KMS-11 (cell line): ENCODE data around the gene LGR5.
"Not testable (repeated sequence)": the region's sequence is repeated elsewhere in the genome, so short reads cannot be mapped to it uniquely, and the experiment has no call there.

ENCODE experiments used
- H2AFZ ChIP-seq: fragments of 200-600 bp; sonication (generic); 2 replicates; pipeline ENCODE4 v1.6.1; 2016; ENCODE audit warnings: antibody characterized with exemption, mixed run types, low read depth
- H3K27ac ChIP-seq: fragments of 200-600 bp; sonication (generic); 2 replicates; pipeline ENCODE4 v1.6.1; 2016; ENCODE audit warnings: mild to moderate bottlenecking, mixed run types
- H3K27me3 ChIP-seq: fragments of 200-600 bp; sonication (generic); 2 replicates; pipeline ENCODE4 v1.6.1; 2017; ENCODE audit warnings: mild to moderate bottlenecking, low read depth, mixed run types, moderate library complexity; ENCODE audit not compliant: insufficient read depth
- H3K36me3 ChIP-seq: fragments of 200-600 bp; sonication (generic); 2 replicates; pipeline ENCODE4 v1.6.1; 2017; ENCODE audit warnings: mild to moderate bottlenecking, mixed run types; ENCODE audit not compliant: insufficient read depth
- H3K4me1 ChIP-seq: fragments of 200-600 bp; sonication (generic); 2 replicates; pipeline ENCODE4 v1.6.1; 2016; ENCODE audit warnings: mild to moderate bottlenecking, low read depth, mixed run types; ENCODE audit not compliant: poor library complexity, severe bottlenecking
- H3K4me2 ChIP-seq: fragments of 200-600 bp; sonication (generic); 2 replicates; pipeline ENCODE4 v1.7.0; 2016; ENCODE audit warnings: mild to moderate bottlenecking, mixed run types
- H3K4me3 ChIP-seq: fragments of 200-600 bp; sonication (generic); IDR thresholded peaks from 2 replicates; pipeline ENCODE4 v1.6.1; 2017; ENCODE audit warnings: low read depth, low read length, mixed read lengths; ENCODE audit not compliant: insufficient read depth
- H3K79me2 ChIP-seq: fragments of 200-600 bp; sonication (generic); 2 replicates; pipeline ENCODE4 v1.6.1; 2016; ENCODE audit warnings: low read depth, mixed run types; ENCODE audit not compliant: insufficient read depth
- H3K9ac ChIP-seq: fragments of 200-600 bp; sonication (generic); 2 replicates; pipeline ENCODE4 v1.6.1; 2016; ENCODE audit warnings: mild to moderate bottlenecking, mixed run types
- H4K20me1 ChIP-seq: fragments of 200-600 bp; sonication (generic); 2 replicates; pipeline ENCODE4 v1.6.1; 2016; ENCODE audit warnings: mild to moderate bottlenecking, mixed run types; ENCODE audit not compliant: insufficient read depth
- TF ChIP-seq, protein P1 (sequence below): fragments of 200-600 bp; sonication (generic); conservative IDR thresholded peaks from 2 replicates; pipeline ENCODE4 v1.6.1; 2017; ENCODE audit warnings: low read depth, mild to moderate bottlenecking, antibody characterized with exemption, low read length, moderate library complexity, mixed read lengths

The LGR5 gene

GRCh38 chr12:71566655-71567054 is 127.1 kb downstream of the LGR5 start:
- H3K4me1 ChIP-seq = no peaks in the 10 kb centered on the region
- H3K27me3 ChIP-seq = no peaks in the 10 kb centered on the region
- H3K4me2 ChIP-seq = no peak overlapping the region
- H2AFZ ChIP-seq = no peak overlapping the region
- H3K36me3 ChIP-seq = no peaks in the 10 kb centered on the region
- H3K27ac ChIP-seq = no peak overlapping the region
- no peaks in the 10 kb centered on the region for H4K20me1 ChIP-seq
- TF ChIP-seq, protein P1, sequence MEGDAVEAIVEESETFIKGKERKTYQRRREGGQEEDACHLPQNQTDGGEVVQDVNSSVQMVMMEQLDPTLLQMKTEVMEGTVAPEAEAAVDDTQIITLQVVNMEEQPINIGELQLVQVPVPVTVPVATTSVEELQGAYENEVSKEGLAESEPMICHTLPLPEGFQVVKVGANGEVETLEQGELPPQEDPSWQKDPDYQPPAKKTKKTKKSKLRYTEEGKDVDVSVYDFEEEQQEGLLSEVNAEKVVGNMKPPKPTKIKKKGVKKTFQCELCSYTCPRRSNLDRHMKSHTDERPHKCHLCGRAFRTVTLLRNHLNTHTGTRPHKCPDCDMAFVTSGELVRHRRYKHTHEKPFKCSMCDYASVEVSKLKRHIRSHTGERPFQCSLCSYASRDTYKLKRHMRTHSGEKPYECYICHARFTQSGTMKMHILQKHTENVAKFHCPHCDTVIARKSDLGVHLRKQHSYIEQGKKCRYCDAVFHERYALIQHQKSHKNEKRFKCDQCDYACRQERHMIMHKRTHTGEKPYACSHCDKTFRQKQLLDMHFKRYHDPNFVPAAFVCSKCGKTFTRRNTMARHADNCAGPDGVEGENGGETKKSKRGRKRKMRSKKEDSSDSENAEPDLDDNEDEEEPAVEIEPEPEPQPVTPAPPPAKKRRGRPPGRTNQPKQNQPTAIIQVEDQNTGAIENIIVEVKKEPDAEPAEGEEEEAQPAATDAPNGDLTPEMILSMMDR = no peak
- H3K4me3 ChIP-seq = no peak overlapping the region
- H3K9ac ChIP-seq = no peak overlapping the region
- no peaks in the 10 kb centered on the region for H3K79me2 ChIP-seq

- Histone ChIP-seq H3K4me2 (no peak overlapping the region), H3K9ac (no peak overlapping the region), H3K4me1 (no peaks in the 10 kb centered on the region), H3K36me3 (no peaks in the 10 kb centered on the region), H3K79me2 (no peaks in the 10 kb centered on the region), H3K27me3 (no peaks in the 10 kb centered on the region), H4K20me1 (no peaks in the 10 kb centered on the region), H2AFZ (no peak overlapping the region), H3K27ac (no peak overlapping the region), H3K4me3 (no peak overlapping the region)
- TF ChIP-seq, protein P1 = no peak
These were observed 127.9 kb downstream of the LGR5 start for GRCh38 chr12:71567537-71567936.

DNA sequence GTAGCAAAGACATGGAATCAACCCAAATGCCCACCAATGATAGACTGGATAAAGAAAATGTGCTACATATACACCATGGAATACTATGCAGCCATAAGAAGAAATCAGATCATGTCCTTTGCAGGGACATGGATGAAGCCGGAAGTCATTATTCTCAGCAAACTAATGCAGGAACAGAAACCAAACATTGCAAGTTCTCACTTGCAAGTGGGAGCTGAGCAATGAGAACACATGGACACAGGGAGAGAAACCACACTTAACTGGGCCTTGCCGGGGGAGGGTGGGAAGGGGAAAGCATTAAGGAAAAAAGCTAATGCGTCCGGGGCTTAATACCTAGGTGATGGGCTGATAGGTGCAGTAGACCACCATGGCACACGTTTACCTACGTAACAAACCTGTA is 130.3 kb downstream of the LGR5 start:
- not testable (repeated sequence) for H3K36me3 ChIP-seq, H3K4me2 ChIP-seq, H3K9ac ChIP-seq

DNA sequence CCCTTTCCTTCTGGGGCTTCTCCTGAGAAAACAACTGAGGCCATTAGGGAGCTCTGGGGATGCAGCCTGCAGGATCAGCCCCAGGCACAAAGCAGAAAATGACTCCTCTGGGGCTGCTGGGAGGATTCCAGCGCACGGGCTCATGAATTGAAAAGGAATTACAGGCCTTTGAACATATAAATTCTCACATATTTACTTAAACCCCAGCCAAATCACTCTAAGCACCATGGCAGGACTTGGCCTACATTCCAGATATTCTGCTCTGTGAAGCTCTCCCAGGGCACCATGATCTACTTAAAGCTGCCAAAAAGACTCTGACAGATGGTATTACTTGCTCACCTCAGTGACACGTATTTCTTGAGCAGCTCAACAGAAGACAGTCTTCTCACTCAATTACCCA is 136.9 kb downstream of the LGR5 start:
- no peak overlapping the region for H3K9ac ChIP-seq
- no peak overlapping the region for H3K27ac ChIP-seq
- no peaks in the 10 kb centered on the region for H4K20me1 ChIP-seq
- H3K79me2 ChIP-seq = no peaks in the 10 kb centered on the region
- TF ChIP-seq, protein P1 = no peak
- H3K4me2 ChIP-seq = no peak overlapping the region
- no peaks in the 10 kb centered on the region for H3K36me3 ChIP-seq
- H3K4me1 ChIP-seq = no peaks in the 10 kb centered on the region
- H3K4me3 ChIP-seq = no peak overlapping the region
- H2AFZ ChIP-seq = no peak overlapping the region
- H3K27me3 ChIP-seq = no peaks in the 10 kb centered on the region

More for the DNA sequence above, 130.3 kb downstream of the LGR5 start:
- not testable (repeated sequence) for H3K79me2 ChIP-seq, H3K27me3 ChIP-seq, H4K20me1 ChIP-seq, H3K4me3 ChIP-seq, H2AFZ ChIP-seq, H3K4me1 ChIP-seq, H3K27ac ChIP-seq

DNA sequence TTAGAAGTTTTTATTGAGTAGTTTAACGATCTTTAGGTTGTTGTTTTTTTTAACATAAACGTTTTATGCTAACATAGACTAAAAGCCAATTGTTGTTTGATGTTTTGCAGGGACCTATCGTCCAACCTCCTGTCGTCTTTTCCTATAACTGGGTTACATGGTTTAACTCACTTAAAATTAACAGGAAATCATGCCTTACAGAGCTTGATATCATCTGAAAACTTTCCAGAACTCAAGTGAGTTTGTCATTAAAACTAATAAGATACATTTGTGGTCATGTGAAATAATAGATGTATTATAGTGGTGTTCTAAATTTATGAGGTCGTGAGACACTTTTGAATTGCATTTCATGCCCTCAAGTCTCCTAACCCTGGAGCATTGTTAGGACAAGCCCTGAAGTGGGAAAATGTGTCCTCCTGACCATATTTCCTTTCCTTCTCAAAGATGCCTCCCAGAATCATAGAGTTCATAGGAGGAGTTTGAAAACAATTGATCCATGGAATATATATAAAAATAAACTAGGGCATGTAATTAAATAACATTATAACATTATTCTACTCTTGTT is 139.2 kb downstream of the LGR5 start:
- TF ChIP-seq, protein P1 = no peak
- Histone ChIP-seq H3K4me2 (no peak overlapping the region), H3K27ac (no peak overlapping the region), H3K9ac (no peak overlapping the region), H3K27me3 (no peaks in the 10 kb centered on the region), H4K20me1 (no peaks in the 10 kb centered on the region), H3K36me3 (no peaks in the 10 kb centered on the region), H3K4me3 (no peak overlapping the region), H3K79me2 (no peaks in the 10 kb centered on the region), H3K4me1 (no peaks in the 10 kb centered on the region), H2AFZ (no peak overlapping the region)
